ENCODE results near the gene AHRR.

DNA sequence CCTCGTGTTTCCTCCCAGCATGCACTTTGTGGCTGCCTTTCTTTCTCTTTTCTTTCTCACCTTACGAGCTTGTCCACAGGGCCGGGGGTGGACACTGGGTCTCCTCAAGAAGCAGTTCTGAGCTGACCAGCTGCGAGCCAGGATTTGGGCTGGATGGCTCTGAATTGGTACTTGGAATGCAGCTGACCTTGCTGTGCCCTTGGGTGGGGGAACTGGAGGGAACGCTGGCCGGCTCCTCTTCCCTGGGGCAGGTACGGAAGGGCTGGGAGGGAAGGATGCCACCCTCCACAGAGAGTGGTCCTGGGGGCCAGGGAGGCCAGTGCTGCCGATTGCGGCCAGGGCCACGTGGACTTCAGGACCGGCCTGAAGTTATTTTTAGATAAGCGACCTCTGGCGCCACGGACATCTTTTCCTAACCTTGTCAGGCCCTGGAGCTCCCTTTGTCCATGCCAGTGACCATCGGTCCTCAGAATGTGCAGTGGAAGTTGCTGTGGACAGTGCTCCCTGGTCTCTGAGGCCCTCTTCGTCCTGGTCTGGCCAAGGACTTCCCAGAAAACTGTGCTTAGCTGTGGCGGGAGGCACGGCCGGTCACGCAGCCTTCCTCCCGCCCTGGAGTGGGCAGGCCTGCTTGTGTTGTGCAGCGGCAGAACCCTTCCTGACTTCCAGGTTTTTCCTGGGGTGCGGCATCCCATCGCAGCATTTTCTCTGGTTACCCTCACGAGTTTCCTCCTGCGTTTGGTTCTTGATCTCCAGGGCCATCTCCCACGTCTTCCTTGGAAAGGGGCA, 13.5 kb upstream of the AHRR start:
- TF ChIP-seq, protein P1, sequence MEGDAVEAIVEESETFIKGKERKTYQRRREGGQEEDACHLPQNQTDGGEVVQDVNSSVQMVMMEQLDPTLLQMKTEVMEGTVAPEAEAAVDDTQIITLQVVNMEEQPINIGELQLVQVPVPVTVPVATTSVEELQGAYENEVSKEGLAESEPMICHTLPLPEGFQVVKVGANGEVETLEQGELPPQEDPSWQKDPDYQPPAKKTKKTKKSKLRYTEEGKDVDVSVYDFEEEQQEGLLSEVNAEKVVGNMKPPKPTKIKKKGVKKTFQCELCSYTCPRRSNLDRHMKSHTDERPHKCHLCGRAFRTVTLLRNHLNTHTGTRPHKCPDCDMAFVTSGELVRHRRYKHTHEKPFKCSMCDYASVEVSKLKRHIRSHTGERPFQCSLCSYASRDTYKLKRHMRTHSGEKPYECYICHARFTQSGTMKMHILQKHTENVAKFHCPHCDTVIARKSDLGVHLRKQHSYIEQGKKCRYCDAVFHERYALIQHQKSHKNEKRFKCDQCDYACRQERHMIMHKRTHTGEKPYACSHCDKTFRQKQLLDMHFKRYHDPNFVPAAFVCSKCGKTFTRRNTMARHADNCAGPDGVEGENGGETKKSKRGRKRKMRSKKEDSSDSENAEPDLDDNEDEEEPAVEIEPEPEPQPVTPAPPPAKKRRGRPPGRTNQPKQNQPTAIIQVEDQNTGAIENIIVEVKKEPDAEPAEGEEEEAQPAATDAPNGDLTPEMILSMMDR (IDR thresholded peaks at IDR 0.05), result no peak
- TF ChIP-seq POLR2A (IDR thresholded peaks at IDR 0.05) (no peak), POLR2AphosphoS5 (IDR thresholded peaks at IDR 0.05; ENCODE audit: insufficient read depth in 1 of 2, low read depth in 1 of 2) (no peak)
